GM19372 (cell line): ENCODE results near the gene PTPRR.
"Not testable (repeated sequence)": the region's sequence is repeated elsewhere in the genome, so short reads cannot be mapped to it uniquely, and the experiment has no call there.

Source experiments
- ATAC-seq: cut with Tn5 transposase; IDR thresholded peaks from one replicate; pipeline ENCODE4 v1.9.1; 2021; ENCODE audit warnings: mild to moderate bottlenecking, low read depth, moderate library complexity; ENCODE audit not compliant: unreplicated experiment

PTPRR gene

DNA sequence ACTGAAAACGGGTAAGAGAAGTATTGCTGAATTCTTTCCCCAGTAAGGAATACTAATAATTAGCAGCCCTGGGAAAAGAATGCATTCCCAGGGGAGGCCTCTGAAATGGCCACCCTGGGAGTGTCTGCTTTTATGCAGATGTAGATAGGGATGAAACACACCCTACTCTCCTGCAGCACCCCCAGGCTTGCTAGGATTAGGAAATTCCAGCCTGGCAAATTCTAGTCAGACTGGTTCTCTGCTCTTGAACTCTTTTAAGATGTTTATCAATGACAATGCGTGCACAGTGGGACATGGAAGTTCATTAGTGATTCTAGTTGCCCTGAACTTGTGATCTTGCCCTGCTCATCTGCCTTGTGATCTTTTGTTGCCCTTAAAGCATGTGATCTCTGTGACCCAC is 112.5 kb downstream of the PTPRR start:
- ATAC-seq, result not testable (repeated sequence)

DNA sequence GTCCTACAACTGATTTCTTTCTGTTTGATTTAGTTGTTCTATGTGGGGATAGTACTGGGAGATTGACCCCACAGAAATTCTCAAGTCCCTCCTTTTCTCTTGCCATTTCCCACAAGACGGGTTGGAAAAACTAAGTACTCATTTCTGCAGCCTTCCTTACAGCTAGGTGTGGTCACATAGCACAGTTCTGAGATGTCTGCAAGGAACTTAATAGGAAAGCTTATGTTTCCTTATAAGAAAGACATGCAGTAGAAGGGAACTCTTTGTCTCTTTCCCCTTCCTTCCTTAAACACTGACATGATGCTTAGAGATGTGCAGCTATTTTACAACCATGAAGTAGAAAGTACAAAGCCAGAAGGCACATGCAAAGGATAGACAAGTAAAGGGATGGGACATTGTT is 113.7 kb downstream of the PTPRR start:
- ATAC-seq, result no peak

DNA sequence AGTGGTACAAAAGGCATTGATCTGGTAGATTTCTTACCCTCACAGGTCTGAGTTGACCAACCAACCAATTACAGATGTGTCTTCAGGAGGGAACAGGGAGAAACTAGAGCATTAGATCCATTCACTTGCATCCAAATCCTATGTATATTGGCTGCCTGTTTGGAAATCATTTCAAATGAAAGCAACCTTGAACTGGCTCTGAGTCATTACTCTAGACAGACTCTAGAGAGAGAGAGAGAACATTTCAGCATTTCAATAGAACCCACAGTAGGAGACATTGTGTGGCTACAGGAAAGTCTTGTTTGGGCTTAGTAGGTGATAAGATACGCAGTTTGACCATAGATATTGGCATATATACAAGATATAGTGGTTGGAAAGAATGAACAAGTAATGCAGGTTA is 114.5 kb downstream of the PTPRR start:
- ATAC-seq, result no peak

- no peak for ATAC-seq
Measured at GRCh38 chr12:70798016-70798783, 122.3 kb downstream of the PTPRR start.

GRCh38 chr12:70796989-70797388 is 123.5 kb downstream of the PTPRR start:
- no peak for ATAC-seq

DNA sequence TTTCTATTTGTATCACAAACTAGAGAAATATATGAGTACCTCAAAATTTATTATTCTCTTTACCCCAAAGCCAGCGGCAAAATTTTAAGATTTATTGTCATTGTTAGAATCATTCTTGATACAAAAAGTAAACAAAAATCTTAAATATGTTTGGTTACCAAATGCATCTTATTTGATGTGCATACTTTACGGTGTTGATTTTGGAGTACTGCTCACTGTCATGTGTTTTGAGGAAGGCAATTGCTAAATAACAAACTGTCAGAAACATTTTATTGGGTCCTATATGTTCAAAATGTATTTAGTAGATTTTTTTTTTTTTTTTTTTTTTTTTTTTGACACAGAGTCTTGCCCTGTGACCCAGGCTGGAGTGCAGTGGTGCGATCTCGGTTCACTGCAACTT is 124.9 kb downstream of the PTPRR start:
- no peak for ATAC-seq

DNA sequence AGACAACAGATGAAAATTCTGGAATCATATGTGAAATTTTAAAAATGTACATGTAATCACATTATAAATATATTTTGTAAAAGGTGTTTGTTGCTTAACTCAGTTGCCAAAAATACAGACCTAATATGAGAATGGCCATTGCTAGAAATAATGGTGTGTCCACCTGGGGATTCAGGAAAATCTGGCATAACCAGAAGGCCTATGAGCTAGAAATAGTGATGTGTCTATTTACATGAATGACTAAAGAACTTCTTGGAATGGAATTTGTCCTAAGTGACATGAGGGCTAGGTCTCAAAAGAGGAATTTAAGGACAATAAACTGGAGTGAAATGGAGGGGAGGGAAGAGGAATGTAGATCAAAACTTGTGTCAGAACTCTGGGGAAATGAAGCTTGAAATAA is 126.4 kb downstream of the PTPRR start:
- no peak for ATAC-seq

DNA sequence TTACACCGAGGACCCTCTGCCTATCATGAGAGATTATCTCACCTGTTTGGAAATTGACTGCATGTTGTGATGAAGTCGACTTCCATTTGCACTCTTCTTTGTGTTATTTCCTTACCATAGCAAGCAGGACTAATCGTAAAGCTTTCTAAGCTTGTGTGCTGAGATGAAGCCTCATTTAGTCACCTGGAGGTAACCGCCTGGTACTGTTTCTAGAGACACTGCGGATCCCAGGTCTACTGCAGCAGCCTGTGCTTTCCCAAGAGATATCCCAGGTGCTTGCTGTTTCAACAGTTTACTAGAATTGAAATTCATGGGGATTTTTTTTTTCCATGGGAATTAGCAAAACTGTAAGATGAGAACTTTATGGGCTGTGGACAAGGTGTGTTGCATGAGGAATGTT is 131.8 kb downstream of the PTPRR start:
- ATAC-seq, result no peak

DNA sequence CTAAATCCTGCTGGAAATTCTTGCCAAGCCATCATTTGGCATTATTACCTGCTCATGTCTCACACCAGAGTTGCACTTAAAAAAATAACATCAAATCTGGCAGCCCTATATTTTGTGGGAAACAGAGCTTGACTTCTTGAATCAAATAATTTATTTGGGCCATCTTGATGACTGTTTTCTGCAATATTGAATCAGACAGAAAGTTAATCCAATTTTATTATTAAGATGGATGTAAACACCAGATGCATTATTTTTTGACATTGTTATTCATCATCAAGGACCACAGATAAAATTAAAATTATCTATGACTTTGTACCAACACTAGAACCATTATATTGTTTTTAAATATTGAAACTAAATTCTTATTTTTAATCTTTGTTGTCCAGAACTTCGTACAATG is 132.9 kb downstream of the PTPRR start:
- no peak for ATAC-seq

GRCh38 chr12:70785896-70786295 is 134.6 kb downstream of the PTPRR start:
- ATAC-seq, result no peak

DNA sequence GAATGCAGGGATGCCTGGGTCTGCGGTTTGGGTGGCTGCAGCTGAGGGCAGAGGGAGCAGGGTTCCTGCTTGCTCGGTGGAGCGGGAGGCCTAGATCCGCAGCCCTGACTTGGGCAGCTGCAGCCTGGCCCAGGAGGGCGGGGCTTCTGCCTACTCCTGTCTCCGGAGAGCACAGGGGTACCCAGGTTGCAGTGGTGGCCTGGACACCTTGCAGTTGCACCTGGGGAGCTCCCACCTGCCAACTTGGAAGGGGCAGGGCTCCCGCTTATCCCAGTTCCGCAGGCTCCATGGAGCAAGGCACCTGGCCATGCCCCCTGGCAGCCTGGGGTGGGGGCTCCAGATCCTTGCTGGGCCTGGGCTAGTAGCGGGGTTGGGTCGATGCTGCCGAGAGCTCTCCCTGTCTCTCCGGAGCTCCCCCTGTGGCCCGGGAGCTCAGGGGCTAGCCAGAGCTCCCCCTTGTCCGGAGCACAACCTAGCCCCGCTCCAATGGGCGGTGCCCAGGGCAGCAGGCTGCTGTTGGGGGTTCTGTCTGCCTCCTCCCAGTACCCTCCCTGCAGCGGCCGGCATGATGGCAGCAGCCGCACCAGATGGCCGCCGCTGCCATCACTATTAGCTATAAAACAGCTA is 136.4 kb downstream of the PTPRR start:
- ATAC-seq, result no peak

DNA sequence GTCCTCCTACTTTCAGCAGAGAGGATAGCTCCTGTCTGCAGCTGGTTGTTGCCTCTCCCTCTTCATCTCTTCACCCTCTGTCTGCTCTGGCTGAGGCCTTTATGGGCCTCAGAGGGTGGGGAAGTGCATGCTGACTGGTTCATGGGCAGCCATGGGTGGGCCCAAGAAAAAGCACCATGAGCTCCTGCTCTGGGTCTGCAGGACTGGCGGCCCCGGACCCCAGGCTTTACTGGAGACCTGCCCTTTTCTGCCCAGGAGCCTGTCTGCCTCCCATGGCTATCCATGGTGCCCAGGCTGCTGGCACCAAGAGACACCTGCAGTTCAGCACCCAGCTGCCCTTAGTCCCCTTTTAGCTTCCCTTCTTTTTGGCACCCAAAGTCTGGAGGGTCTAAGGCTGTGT is 137.1 kb downstream of the PTPRR start:
- no peak for ATAC-seq

GRCh38 chr12:70779250-70779649 is 141.3 kb downstream of the PTPRR start:
- ATAC-seq, result no peak

DNA sequence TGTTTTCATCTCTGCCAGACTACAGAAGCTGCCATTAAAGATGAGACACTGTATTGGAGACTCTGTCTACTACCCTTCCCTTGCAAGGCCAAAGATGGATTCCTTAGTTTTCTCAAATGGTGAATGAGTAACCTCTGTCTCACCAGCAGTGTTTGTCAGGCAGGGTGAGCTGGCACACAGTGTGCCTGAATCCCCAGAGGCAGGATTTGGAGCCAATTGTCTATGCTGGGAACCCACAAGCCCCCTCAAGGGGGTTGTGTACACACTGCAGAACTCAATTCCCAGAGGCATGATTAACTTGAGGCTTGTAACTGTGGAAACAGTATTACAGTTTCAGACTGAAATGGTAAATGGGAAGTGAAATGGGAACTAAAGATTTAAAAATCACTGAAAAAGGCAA is 146.5 kb downstream of the PTPRR start:
- no peak for ATAC-seq

GRCh38 chr12:70772836-70773235 is 147.7 kb downstream of the PTPRR start:
- ATAC-seq, result no peak

- ATAC-seq, result no peak
Measured at GRCh38 chr12:70771581-70771980, 149.0 kb downstream of the PTPRR start.

DNA sequence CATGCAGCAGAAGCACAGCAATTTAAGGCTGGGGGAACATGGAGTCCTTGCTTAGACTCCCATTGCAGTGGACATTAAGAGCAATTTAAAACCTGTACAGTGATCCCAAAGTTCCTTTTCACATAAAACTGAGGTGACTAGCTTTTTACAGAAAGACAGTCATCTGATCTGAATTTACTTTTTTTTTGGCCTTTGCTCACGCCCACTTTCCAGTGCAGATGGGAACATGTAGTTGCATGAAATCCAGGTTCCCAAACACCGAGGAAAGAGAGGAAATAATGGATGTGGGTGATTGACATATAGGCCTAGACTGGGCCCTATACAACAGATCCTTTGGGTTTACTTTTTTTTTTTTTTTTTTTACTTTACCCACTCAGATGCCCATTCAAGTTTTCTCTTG is 156.9 kb downstream of the PTPRR start:
- no peak for ATAC-seq

- no peak for ATAC-seq
Measured at GRCh38 chr12:70762000-70762399, 158.5 kb downstream of the PTPRR start.

GRCh38 chr12:70759161-70759918 is 161.2 kb downstream of the PTPRR start:
- no peak for ATAC-seq

GRCh38 chr12:70758494-70758845 is 162.1 kb downstream of the PTPRR start:
- ATAC-seq, result no peak

GRCh38 chr12:70757830-70758493 is 162.6 kb downstream of the PTPRR start:
- no peak for ATAC-seq
